Natural killer cell (primary cell): ENCODE measurements around the gene IGFBP5. TPM values are rescaled to one million over a fixed set of nuclear protein-coding genes. Genes with fewer than 3 reads are reported as not detected.

Experiments used
- ATAC-seq, 3 donors: fragments of 150-1000 bp in 2 of 3; fragments of 200-7000 bp in 1 of 3; cut with Tn5 transposase; 1 replicate in 1 of 3; 2 replicates in 2 of 3; pipeline ENCODE4 v1.10.0; 2021; ENCODE audit warnings: mild to moderate bottlenecking in 2 of 3, moderate library complexity in 2 of 3
- DNase-seq, 2 donors: peaks; one replicate each; pipeline versions ENCODE4 v3.0.0 to v3.0.0-alpha.2; 2013 to 2021; ENCODE audit warnings: mixed read lengths in 1 of 2
- H3K27ac ChIP-seq: one replicate; pipeline ENCODE4 v1.5.1; 2013; ENCODE audit warnings: mild to moderate bottlenecking, low read length
- H3K27me3 ChIP-seq: one replicate; pipeline ENCODE4 v1.6.1; 2013; ENCODE audit warnings: low read length; ENCODE audit not compliant: control insufficient read depth, insufficient read depth
- H3K36me3 ChIP-seq: one replicate; pipeline ENCODE4 v1.6.1; 2013; ENCODE audit warnings: low read length; ENCODE audit not compliant: control insufficient read depth, insufficient read depth
- H3K4me1 ChIP-seq: one replicate; pipeline ENCODE4 v1.6.1; 2013; ENCODE audit warnings: low read length; ENCODE audit not compliant: control insufficient read depth, insufficient read depth
- H3K4me3 ChIP-seq: one replicate; pipeline ENCODE4 v1.5.1; 2013; ENCODE audit warnings: low read length
- H3K9me3 ChIP-seq: one replicate; pipeline ENCODE4 v1.6.1; 2013; ENCODE audit warnings: low read length; ENCODE audit not compliant: control insufficient read depth, insufficient read depth
- H3K27ac Mint-ChIP-seq, 2 donors: one replicate each; pipeline ENCODE4 v1.8.0; 2022; ENCODE audit warnings: mild to moderate bottlenecking in 2 of 2, mixed read lengths in 2 of 2, moderate library complexity in 1 of 2
- H3K27me3 Mint-ChIP-seq, 2 donors: one replicate each; pipeline ENCODE4 v1.8.0; 2022; ENCODE audit warnings: low read depth in 2 of 2, mixed read lengths in 2 of 2
- H3K36me3 Mint-ChIP-seq: one replicate; pipeline ENCODE4 v1.8.0; 2022; ENCODE audit warnings: mixed read lengths
- H3K4me1 Mint-ChIP-seq, 2 donors: one replicate each; pipeline ENCODE4 v1.8.0; 2022; ENCODE audit warnings: mixed read lengths in 2 of 2
- H3K4me3 Mint-ChIP-seq: one replicate; pipeline ENCODE4 v1.8.0; 2022; ENCODE audit warnings: mild to moderate bottlenecking, moderate library complexity, mixed read lengths
- H3K9me3 Mint-ChIP-seq, 2 donors: one replicate each; pipeline ENCODE4 v1.8.0; 2022; ENCODE audit warnings: mixed read lengths in 2 of 2
- CTCF ChIP-seq: fragments of 200-600 bp; IDR thresholded peaks from one replicate; pipeline ENCODE4 v1.8.0; 2022; ENCODE audit warnings: antibody characterized with exemption
- WGBS: methylation state at CpG from one replicate; pipeline ENCODE4 v1.1.7; 2013; ENCODE audit warnings: missing lambda C conversion rate; ENCODE audit not compliant: insufficient coverage; 5-methylcytosine and 5-hydroxymethylcytosine counted together
- intact Hi-C: fragments of 100-400 bp; cut with micrococcal nuclease; formaldehyde crosslinking; loops from one replicate; pipeline ENCODE4 v1.14.2; 2022
- total RNA-seq, 4 donors: library from RNA; stranded (reverse); fragments of 120-200 nt in 1 of 4; gene quantifications; one replicate each; pipeline versions ENCODE4 v1.2.3 to v1.2.4, GENCODE V29; 2013 to 2022

Gene IGFBP5
- total RNA-seq, 3 donors from 2014 or later (not counting 1 experiment from before 2014, with no cell fraction given) = not detected

DNA sequence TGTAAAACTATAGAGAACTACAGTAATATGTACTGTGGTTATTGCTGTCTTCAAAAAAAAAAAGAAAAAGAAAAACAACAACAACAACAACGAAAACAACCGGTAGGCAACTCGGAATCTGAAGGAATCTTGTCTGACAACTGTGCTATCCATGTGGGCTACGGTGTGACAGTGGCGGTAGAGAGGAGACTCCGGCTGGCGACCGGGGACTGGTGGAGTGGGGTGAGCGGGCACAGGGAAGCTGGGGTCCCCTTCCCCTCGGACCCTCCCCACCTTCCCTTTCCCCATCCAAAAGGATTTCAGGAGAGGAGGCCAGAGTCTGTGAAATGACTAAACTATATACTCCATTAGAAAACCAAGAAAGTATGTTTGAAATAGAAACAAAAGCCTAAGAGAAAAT is 22.9 kb downstream of the IGFBP5 start:
- H3K27me3 ChIP-seq = no peaks in the 10 kb centered on the region
- Mint-ChIP-seq H3K9me3 (no peaks in the 10 kb centered on the region), H3K27me3 (peaks cover 30 to 31% of the 10 kb centered on the region in 2 donors), H3K4me3 (no peak overlapping the region), H3K4me1 (no peaks in the 10 kb centered on the region), H3K36me3 (no peaks in the 10 kb centered on the region), H3K27ac (no peak overlapping the region)
- no peaks in the 10 kb centered on the region for H3K9me3 ChIP-seq
- no peak overlapping the region for H3K27ac ChIP-seq
- H3K36me3 ChIP-seq = no peaks in the 10 kb centered on the region
- no peaks in the 10 kb centered on the region for H3K4me1 ChIP-seq
- ATAC-seq = no peak
- no peak for DNase-seq
- 82% methylated on average over 5 of the region's 10 CpGs for WGBS
- no peak for TF ChIP-seq CTCF
- intact Hi-C loops = no loop called here
- H3K4me3 ChIP-seq = no peak overlapping the region

GRCh38 chr2:216671791-216672343 is 23.5 kb downstream of the IGFBP5 start:
- Histone ChIP-seq H3K36me3 (no peaks in the 10 kb centered on the region), H3K4me1 (no peaks in the 10 kb centered on the region), H3K27me3 (no peaks in the 10 kb centered on the region), H3K9me3 (no peaks in the 10 kb centered on the region), H3K4me3 (no peak overlapping the region), H3K27ac (no peak overlapping the region)
- intact Hi-C loops = no loop called here
- peaks cover 31% of the 10 kb centered on the region in 2 donors for H3K27me3 Mint-ChIP-seq
- ATAC-seq = no peak
- TF ChIP-seq CTCF = no peak
- H3K4me1 Mint-ChIP-seq = no peaks in the 10 kb centered on the region
- no peak overlapping the region for H3K4me3 Mint-ChIP-seq
- no peak for DNase-seq
- no peaks in the 10 kb centered on the region for H3K36me3 Mint-ChIP-seq
- H3K27ac Mint-ChIP-seq = no peak overlapping the region
- 90% methylated on average over 9 of the region's 12 CpGs for WGBS
- no peaks in the 10 kb centered on the region for H3K9me3 Mint-ChIP-seq

GRCh38 chr2:216671081-216671411 is 24.3 kb downstream of the IGFBP5 start:
- no peak for ATAC-seq
- H3K27me3 Mint-ChIP-seq = peaks cover 31 to 38% of the 10 kb centered on the region in 2 donors
- H3K27ac Mint-ChIP-seq = no peak overlapping the region

More at GRCh38 chr2:216671081-216671411, 24.3 kb downstream of the IGFBP5 start:
- Histone ChIP-seq H3K27ac (no peak overlapping the region), H3K9me3 (no peaks in the 10 kb centered on the region), H3K36me3 (no peaks in the 10 kb centered on the region), H3K4me3 (no peak overlapping the region), H3K27me3 (no peaks in the 10 kb centered on the region), H3K4me1 (no peaks in the 10 kb centered on the region)
- intact Hi-C loops = no loop called here
- no peaks in the 10 kb centered on the region for H3K36me3 Mint-ChIP-seq
- H3K4me1 Mint-ChIP-seq = peaks cover 4 to 5% of the 10 kb centered on the region in 2 donors
- no peak for DNase-seq
- no peak for TF ChIP-seq CTCF
- H3K4me3 Mint-ChIP-seq = no peak overlapping the region
- 86% methylated on average over 11 of the region's 11 CpGs for WGBS
- no peaks in the 10 kb centered on the region for H3K9me3 Mint-ChIP-seq
